MV-4-11 (cell line): ENCODE results near the gene GPR84.

ENCODE experiments used
- DNase-seq: peaks from one replicate; lab custom pipeline; 2025; lab: John Stamatoyannopoulos, UW

The GPR84 gene

DNA sequence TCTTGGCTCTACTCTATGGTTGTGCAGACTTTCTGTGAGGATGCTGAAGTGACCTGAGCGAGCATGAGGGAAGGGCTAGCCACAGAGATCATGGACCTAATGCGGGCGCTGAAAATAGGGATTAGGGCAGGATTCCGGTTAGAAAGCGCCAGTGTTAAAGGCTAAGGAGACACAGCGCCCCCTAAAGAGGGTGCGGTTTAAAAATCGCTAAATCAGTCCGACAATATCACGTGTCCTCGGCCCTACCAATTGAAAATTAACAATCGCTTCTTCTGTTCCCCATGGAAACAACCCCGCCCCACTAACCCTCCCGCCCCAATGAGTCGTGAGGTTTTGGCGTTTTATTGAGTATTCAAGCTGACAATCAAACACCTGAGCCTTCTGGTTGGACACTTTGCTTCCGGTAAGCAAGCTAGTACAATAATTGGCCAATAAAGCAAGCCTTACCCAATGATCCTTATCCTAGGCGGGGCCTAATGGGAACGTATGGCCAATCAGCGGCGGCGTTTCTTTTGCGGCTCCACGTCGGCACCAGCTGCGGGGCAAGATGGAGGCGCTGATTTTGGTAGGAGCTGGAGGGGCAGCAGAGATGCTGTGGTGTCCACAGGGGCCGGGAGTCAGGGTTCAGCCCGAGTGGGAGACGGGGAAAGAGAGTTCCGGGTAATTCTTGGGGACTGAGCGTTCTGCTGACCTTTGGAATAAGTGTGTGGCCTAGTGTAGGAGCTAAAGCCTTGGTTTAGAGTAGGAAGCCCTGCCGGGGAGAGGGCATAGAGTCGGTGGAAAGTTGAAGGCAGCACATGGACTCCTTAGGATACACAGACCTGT lies 39.5 kb downstream of the GPR84 start, which contains the start of gene COPZ1:
TSS of gene COPZ1 (plus strand) at position 515 of the 825 bp plus-strand sequence. CDS start at position 548, 33 bp downstream.
- DNase-seq, result peak; percentile 100

DNA sequence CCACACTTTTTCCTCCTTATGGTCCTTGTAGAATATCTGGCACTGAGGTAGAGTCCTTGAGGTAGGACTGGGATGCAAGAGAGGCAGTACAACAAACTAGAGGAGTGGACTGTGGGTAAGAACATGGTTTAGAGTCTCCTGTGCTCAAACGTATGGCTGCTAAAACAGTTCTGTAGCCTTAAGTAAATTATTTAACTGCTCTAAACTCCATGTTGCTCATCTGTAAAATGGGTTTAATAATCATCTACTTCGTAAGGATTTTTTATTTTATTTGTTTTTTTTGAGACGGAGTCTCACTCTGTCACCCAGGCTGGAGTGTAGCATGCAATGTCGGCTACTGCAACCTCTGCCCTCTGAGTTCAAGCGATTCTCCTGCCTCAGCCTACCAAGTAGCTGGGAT lies 42.9 kb downstream of the GPR84 start:
- no peak for DNase-seq
